HPDE6-E6E7 (cell line): ENCODE measurements around the gene ALDH16A1.

Experiments used
- DNase-seq: peaks from one replicate; pipeline ENCODE4 v3.0.0; 2011; ENCODE audit warnings: missing footprints; ENCODE audit errors: extremely low spot score

Gene ALDH16A1

GRCh38 chr19:49453013-49453756 is at the start of gene ALDH16A1:
ALDH16A1 (plus strand) TSS chr19:49453225; CDS start chr19:49453332, 107 bp downstream.
- peak; percentile 97 for DNase-seq

- DNase-seq, result no peak
Observed at GRCh38 chr19:49403404-49404187, 49.4 kb upstream of the ALDH16A1 start.

GRCh38 chr19:49407079-49407478 is 45.9 kb upstream of the ALDH16A1 start:
- DNase-seq, result no peak

GRCh38 chr19:49407482-49408015 is 45.5 kb upstream of the ALDH16A1 start:
- no peak for DNase-seq

GRCh38 chr19:49408816-49409440 is 44.1 kb upstream of the ALDH16A1 start:
- no peak for DNase-seq

DNA sequence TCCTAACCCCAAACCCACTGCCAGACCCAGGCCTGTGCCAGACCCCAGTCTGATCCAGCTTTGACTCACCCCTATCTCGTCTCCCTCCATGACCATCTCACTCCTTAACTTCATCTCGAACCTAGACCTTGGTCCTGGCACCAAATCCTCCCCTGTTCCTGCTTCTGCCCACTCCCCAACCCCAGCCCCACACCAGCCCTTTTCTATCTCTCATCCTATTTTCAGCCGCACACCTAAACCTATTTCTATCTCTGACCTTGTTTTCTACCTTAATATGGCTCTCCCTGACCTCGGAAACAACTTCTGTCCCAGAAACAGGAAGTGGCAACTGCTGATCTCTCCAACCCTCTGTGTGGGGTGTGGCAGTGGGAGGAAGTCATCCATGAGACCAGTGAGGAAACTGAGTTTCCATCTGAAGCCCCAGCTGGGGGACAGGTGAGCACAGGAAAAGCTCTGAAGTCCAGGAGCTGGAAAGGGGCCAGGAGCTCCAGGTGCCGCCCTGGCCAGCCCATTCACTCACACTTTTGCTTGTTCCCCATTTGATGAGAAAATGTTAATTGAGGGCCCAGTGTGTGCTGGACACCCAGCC is 43.5 kb upstream of the ALDH16A1 start:
- no peak for DNase-seq

- DNase-seq, result no peak
Observed at GRCh38 chr19:49411681-49412326, 41.2 kb upstream of the ALDH16A1 start.

GRCh38 chr19:49413348-49413747 is 39.7 kb upstream of the ALDH16A1 start:
- no peak for DNase-seq

GRCh38 chr19:49414256-49414655 is 38.8 kb upstream of the ALDH16A1 start:
- DNase-seq, result no peak

GRCh38 chr19:49415102-49415809 is 37.8 kb upstream of the ALDH16A1 start:
- no peak for DNase-seq

- DNase-seq, result no peak
Observed at GRCh38 chr19:49415810-49416200, 37.2 kb upstream of the ALDH16A1 start.

DNA sequence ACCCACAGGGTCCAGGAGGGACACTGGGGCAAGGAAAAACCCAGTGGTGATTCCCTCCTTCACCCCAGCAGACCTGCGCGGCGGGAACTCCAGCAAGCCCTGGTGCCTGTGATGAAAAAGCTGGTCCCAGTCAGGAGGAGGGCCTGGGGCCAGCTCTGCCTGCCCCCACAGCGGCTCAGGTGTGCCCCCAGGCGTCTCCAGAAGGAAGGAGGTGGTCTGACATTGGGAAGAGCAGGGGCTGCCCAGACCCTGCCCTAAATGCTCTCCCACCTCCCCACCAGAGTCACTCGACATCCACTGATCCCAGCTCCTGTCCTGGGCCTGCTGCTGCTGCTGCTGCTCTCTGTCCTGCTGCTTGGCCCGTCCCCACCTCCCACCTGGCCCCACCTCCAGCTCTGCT is 35.9 kb upstream of the ALDH16A1 start:
- DNase-seq, result no peak

- DNase-seq, result no peak
Observed at GRCh38 chr19:49418511-49418910, 34.5 kb upstream of the ALDH16A1 start.

DNA sequence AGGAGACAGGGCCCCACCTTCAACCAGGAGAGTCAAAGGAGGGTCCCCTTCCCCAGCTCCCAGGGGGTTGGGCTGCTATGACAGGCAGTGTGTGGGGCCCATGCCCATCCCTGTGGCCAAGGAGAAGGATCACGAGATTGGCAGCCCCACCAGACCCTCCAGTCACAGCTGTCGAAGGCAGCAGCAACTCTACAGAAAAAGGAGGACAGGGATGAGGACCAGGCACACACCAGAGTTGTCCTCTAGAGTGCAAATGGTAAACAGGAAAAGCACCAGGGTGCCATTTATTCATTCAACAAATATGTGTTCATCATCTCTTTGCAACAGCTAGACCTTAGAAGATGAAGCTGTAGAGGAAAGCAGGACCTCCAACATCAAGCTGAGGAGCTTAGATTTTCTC is 33.9 kb upstream of the ALDH16A1 start:
- no peak for DNase-seq

GRCh38 chr19:49420227-49420626 is 32.8 kb upstream of the ALDH16A1 start:
- DNase-seq, result no peak

DNA sequence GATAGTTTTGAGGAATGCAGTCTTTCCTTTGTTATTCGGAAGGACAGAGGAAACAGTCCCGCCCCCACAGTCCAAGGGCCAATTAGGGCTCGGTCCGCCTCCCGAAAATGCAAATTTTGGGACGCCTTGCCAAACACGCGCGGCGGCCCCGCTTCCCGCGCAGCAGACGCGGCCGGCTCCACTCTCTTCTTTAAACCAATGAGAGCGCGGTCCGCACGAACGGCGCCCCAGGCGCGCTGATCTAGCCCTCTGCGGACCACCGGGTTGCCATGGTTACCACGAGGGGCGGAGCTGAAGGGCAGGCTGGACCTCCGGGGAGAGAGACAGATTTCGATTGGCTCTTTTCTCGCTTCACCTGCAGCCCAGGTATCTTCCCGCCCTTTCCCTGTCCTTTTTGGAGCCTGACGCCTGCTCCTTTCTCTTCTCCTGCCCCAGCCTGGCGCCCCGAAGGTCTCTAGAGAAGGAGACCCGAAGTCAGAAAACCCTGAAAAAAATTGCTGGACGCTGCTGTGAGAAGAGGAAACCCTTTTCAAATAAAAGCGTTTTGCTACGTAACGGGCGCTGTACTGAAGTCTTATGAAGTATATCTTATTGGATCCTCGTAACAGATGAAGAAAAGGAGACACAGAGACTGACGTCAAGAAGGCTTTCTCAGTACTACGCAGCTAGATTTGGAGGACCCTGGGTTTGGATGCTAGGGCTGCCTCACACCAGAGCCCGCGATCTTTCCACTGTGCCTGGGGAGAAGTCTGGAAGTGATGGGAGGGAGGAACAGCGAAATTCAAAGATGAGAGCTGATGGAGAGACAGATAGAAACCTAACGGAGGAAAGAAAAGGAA is 31.8 kb upstream of the ALDH16A1 start:
- DNase-seq, result no peak

GRCh38 chr19:49421878-49422202 is 31.2 kb upstream of the ALDH16A1 start:
- DNase-seq, result no peak

DNA sequence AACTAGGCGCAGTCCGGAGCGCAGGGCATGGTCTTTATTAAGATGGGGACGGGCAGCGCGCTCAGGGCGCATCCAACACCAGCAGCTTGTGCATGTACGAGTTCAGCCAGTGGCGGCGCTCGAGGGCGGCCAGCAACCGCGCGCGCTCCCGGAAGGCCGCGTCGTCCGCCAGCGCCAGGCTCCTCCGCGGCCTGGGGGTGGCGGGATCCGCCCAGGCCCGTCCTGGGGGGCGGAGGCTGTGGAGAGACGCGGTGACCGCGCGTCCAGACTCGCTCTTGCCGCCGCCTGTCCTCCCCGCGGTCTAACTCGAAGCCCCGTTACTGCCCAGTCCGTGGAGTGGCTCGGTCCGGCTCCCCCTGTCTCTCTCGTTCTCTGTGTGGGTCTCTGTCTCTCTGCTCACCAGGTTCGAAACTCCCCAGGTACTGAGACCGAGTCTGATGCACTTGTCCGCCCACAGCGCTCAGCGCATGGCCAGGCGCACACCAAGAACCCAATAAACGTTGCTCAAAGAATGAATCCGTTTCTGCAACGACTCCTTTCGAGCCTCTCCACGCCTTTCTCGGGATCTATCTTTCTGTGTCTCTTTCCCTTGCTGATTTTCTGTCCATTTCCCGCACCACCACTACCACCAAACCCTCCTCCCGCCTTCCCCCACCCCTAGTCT is 30.5 kb upstream of the ALDH16A1 start:
- DNase-seq, result no peak
